Gastroesophageal sphincter (tissue), 3 donors: ENCODE data around the gene ONECUT1.

ENCODE experiments used
- EP300 ChIP-seq: sonication (generic); formaldehyde crosslinking; IDR thresholded peaks from one replicate; pipeline ENCODE4 v1.6.1; 2017; ENCODE audit warnings: antibody characterized with exemption, mild to moderate bottlenecking
- POLR2A ChIP-seq, 2 donors: fragments of 450-650 bp; IDR thresholded peaks; one replicate each; pipeline ENCODE4 v1.6.1; 2017; ENCODE audit warnings: antibody characterized with exemption in 2 of 2, mild to moderate bottlenecking in 2 of 2, moderate library complexity in 1 of 2
- POLR2AphosphoS5 ChIP-seq: sonication (generic); formaldehyde crosslinking; IDR thresholded peaks from one replicate; pipeline ENCODE4 v1.6.1; 2017; ENCODE audit warnings: antibody characterized with exemption
- TF ChIP-seq, protein P1 (sequence below), 4 experiments: fragments of 200-600 bp in 2 of 4; fragments of 450-650 bp in 2 of 4; sonication (generic) in 1 of 4; IDR thresholded peaks; one replicate each; pipeline ENCODE4 v1.5.1; 2017 to 2019; ENCODE audit warnings: antibody characterized with exemption in 4 of 4, mild to moderate bottlenecking in 2 of 4, moderate library complexity in 2 of 4

- TF ChIP-seq POLR2A (IDR thresholded peaks at IDR 0.05) (no peak), POLR2AphosphoS5 (no peak), EP300 (no peak)
- TF ChIP-seq, protein P1, sequence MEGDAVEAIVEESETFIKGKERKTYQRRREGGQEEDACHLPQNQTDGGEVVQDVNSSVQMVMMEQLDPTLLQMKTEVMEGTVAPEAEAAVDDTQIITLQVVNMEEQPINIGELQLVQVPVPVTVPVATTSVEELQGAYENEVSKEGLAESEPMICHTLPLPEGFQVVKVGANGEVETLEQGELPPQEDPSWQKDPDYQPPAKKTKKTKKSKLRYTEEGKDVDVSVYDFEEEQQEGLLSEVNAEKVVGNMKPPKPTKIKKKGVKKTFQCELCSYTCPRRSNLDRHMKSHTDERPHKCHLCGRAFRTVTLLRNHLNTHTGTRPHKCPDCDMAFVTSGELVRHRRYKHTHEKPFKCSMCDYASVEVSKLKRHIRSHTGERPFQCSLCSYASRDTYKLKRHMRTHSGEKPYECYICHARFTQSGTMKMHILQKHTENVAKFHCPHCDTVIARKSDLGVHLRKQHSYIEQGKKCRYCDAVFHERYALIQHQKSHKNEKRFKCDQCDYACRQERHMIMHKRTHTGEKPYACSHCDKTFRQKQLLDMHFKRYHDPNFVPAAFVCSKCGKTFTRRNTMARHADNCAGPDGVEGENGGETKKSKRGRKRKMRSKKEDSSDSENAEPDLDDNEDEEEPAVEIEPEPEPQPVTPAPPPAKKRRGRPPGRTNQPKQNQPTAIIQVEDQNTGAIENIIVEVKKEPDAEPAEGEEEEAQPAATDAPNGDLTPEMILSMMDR (IDR thresholded peaks at IDR 0.05): no peak
These were observed 16.1 kb upstream of the ONECUT1 start for GRCh38 chr15:52806284-52806655.
